Fibroblast of lung (primary cell): ENCODE data around the gene MUS81. TPM values are rescaled to one million over a fixed set of nuclear protein-coding genes. Genes with fewer than 3 reads are reported as not detected.
A peak's percentile ranks its signal among the peaks of the same experiment; 100 is the strongest.

ENCODE experiments used
- DNase-seq, 2 donors: peaks; one replicate each; pipeline versions ENCODE4 v3.0.0 to v3.0.0-alpha.2; 2010; ENCODE audit warnings: low read depth in 2 of 2
- H2AFZ ChIP-seq: 2 replicates; pipeline ENCODE4 v1.5.1; 2012; ENCODE audit warnings: low read length, control low read depth, inconsistent platforms
- H3K27ac ChIP-seq: 2 replicates; pipeline ENCODE4 v1.5.1; 2011; ENCODE audit warnings: low read length, control low read depth; ENCODE audit not compliant: insufficient read depth
- H3K27me3 ChIP-seq: 2 replicates; pipeline ENCODE4 v1.5.1; 2011; ENCODE audit warnings: mild to moderate bottlenecking, low read length; ENCODE audit not compliant: control insufficient read depth, insufficient read depth
- H3K36me3 ChIP-seq: 2 replicates; pipeline ENCODE4 v1.5.1; 2011; ENCODE audit warnings: low read length; ENCODE audit not compliant: control insufficient read depth, insufficient read depth
- H3K4me1 ChIP-seq: 2 replicates; pipeline ENCODE4 v1.5.1; 2011; ENCODE audit warnings: low read length; ENCODE audit not compliant: control insufficient read depth, insufficient read depth; ENCODE audit errors: extremely low read depth
- H3K4me2 ChIP-seq: 2 replicates; pipeline ENCODE4 v1.5.1; 2011; ENCODE audit warnings: low read length, control low read depth; ENCODE audit not compliant: insufficient read depth; ENCODE audit errors: extremely low read depth
- H3K4me3 ChIP-seq, 4 experiments: fragments of 200-600 bp in 1 of 4; sonication (generic) in 1 of 4; replicated peaks in 1 of 4; 2 replicates each; pipeline ENCODE4 v1.5.1; 2011 to 2016; ENCODE audit warnings: low read length in 4 of 4, low read depth in 3 of 4, mild to moderate bottlenecking in 3 of 4, control low read depth in 2 of 4, inconsistent platforms in 1 of 4, mixed read lengths in 1 of 4; ENCODE audit not compliant: insufficient read depth in 1 of 4; ENCODE audit errors: control extremely low read depth in 1 of 4
- H3K79me2 ChIP-seq: 2 replicates; pipeline ENCODE4 v1.5.1; 2012; ENCODE audit warnings: mild to moderate bottlenecking, low read length, inconsistent platforms; ENCODE audit not compliant: control insufficient read depth, insufficient read depth
- H3K9ac ChIP-seq: 2 replicates; pipeline ENCODE4 v1.5.1; 2011; ENCODE audit warnings: mild to moderate bottlenecking, low read length, control low read depth; ENCODE audit not compliant: insufficient read depth
- H3K9me3 ChIP-seq: 2 replicates; pipeline ENCODE4 v1.5.1; 2012; ENCODE audit warnings: low read depth, low read length; ENCODE audit not compliant: control insufficient read depth, insufficient read depth
- H4K20me1 ChIP-seq: 2 replicates; pipeline ENCODE4 v1.5.1; 2011; ENCODE audit warnings: low read length; ENCODE audit not compliant: control insufficient read depth, insufficient read depth; ENCODE audit errors: extremely low read depth
- EZH2 ChIP-seq: IDR thresholded peaks from 2 replicates; pipeline ENCODE4 v1.5.1; 2012; ENCODE audit warnings: low read length, control low read depth, mild to moderate bottlenecking; ENCODE audit errors: missing control alignments
- polyA plus RNA-seq, 2 donors: library from polyadenylated mRNA; depleted of rRNA in 1 of 2; stranded (reverse) in 1 of 2; unstranded in 1 of 2; fragments of >200 nt; gene quantifications; 2 replicates each; pipeline ENCODE4 v1.2.1, GENCODE V29; 2011 to 2012; ENCODE audit warnings: missing spikeins in 1 of 2
- total RNA-seq: library from RNA; depleted of rRNA; stranded (reverse); fragments of >200 nt; gene quantifications from 2 replicates; pipeline ENCODE4 v1.2.1, GENCODE V29; 2014
- TF ChIP-seq, protein P1 (sequence below), 2 donors: IDR thresholded peaks in 1 of 2; conservative IDR thresholded peaks in 1 of 2; 1 replicate in 1 of 2; 2 replicates in 1 of 2; pipeline ENCODE4 v1.5.1; 2011 to 2012; ENCODE audit warnings: low read length in 2 of 2, control low read depth in 1 of 2, inconsistent platforms in 1 of 2, low read depth in 1 of 2, mild to moderate bottlenecking in 1 of 2

Gene MUS81
- total and polyA plus RNA-seq, 2 donors (not counting 1 experiment from before 2014, with no cell fraction given), result 23.6 to 56.8 TPM

DNA sequence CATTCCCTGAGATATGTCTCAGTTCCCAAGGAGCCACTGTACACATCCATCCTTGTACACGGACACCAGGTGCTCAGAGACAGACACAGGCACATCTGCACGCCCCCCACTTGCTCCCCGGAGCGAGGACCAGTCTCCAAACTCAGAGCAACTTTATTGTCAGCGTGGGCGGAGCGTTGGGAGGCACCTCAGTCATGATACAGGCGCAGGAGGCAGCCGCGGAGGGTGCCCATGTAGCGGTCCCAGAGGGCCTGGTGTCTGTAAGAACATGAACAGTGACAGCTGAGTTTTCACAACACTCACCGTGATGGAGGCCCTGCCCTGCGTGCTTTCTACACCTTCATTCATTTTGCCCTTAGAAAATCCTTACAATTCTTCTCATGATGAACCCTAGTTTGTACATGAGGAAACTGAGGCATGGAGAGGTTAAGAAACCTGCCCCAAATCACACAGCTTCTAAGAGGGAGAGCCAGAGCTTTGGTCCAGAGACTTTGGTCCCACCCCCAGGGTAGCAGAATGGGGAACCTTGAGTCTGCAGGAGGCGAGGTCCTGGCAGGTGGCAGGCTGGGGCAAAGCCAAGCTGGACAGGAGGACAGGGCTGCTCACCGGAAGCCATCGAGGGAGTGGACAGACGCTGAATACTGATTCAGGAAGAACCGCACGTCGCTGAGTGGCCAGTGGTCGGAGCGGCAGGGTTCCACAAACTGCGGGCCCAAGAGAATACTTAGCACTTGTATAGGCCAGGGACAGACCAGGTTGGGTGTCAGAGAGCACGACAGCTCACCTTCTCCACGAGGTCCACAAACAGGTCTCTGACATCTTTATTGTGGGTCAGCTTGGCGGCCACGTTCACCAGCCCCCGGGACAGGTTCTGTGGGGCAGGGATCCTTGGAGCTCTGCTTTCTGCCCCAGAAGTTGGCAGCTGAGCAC lies 23.8 kb downstream of the MUS81 start:
- Histone ChIP-seq H4K20me1 (no peaks in the 10 kb centered on the region), H3K4me3 (no peak overlapping the region), H3K4me1 (peaks cover 7% of the 10 kb centered on the region), H2AFZ (no peak overlapping the region), H3K27ac (no peak overlapping the region), H3K9ac (no peak overlapping the region), H3K79me2 (peaks cover 25% of the 10 kb centered on the region), H3K9me3 (no peaks in the 10 kb centered on the region), H3K36me3 (peaks cover 35% of the 10 kb centered on the region), H3K4me2 (no peak overlapping the region), H3K27me3 (no peaks in the 10 kb centered on the region)
- no peak for DNase-seq
- TF ChIP-seq, protein P1, sequence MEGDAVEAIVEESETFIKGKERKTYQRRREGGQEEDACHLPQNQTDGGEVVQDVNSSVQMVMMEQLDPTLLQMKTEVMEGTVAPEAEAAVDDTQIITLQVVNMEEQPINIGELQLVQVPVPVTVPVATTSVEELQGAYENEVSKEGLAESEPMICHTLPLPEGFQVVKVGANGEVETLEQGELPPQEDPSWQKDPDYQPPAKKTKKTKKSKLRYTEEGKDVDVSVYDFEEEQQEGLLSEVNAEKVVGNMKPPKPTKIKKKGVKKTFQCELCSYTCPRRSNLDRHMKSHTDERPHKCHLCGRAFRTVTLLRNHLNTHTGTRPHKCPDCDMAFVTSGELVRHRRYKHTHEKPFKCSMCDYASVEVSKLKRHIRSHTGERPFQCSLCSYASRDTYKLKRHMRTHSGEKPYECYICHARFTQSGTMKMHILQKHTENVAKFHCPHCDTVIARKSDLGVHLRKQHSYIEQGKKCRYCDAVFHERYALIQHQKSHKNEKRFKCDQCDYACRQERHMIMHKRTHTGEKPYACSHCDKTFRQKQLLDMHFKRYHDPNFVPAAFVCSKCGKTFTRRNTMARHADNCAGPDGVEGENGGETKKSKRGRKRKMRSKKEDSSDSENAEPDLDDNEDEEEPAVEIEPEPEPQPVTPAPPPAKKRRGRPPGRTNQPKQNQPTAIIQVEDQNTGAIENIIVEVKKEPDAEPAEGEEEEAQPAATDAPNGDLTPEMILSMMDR (conservative IDR thresholded peaks at IDR 0.05 in 1 of 2, IDR thresholded peaks at IDR 0.05 in 1 of 2; ENCODE audit: low read depth in 1 of 2, low read length in 2 of 2), result no peak
- TF ChIP-seq EZH2, result no peak

DNA sequence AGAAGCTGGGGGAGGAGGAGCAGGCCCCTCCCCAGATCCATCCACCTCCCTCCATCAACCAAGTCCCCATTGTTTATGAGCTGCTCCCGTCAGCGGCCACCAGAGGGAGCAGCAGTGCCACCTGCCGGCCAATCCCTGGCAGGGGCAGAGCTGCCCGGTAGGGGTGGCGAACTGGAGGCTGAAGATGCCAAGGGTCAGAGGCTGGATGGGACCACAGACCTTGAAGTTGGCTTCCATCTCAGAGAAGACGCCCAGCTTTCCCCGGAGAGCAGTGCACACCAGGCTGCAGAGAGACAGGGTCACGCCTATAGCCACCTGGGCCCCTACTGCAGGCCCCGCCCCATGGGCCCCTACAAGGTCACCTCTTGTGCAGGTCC lies 24.5 kb downstream of the MUS81 start:
- Histone ChIP-seq H2AFZ (no peak overlapping the region), H3K4me3 (no peak overlapping the region), H3K36me3 (peaks cover 35% of the 10 kb centered on the region), H3K9ac (no peak overlapping the region), H3K4me2 (peak overlapping the region; percentile 15), H4K20me1 (no peaks in the 10 kb centered on the region), H3K4me1 (peaks cover 9% of the 10 kb centered on the region), H3K27me3 (no peaks in the 10 kb centered on the region), H3K79me2 (peaks cover 25% of the 10 kb centered on the region), H3K27ac (no peak overlapping the region), H3K9me3 (no peaks in the 10 kb centered on the region)
- no peak for TF ChIP-seq EZH2
- TF ChIP-seq, protein P1 (conservative IDR thresholded peaks at IDR 0.05 in 1 of 2, IDR thresholded peaks at IDR 0.05 in 1 of 2; ENCODE audit: low read depth in 1 of 2, low read length in 2 of 2), result peak; percentile 99
- DNase-seq, result peak; percentile 61 to 72

DNA sequence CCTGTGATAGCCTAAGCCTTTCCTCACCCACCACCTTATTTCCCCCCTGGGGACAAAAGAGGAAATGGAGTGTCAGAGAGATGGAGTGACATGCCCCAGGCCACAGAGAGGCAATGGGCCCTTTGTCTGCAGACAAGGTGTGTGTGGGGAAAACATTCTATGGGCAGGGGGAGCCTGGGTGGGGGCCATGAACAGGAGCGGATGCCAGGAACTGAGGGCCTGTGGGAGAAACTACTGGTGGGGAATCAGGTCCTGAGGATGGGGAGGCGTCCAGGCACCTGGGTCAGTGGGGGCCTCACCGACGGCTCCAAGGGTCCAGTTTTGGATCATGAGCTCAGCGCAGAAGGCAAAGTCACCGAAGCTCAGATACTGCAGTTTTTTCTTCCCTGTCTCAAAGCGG lies 25.0 kb downstream of the MUS81 start:
- no peak overlapping the region for H3K4me3 ChIP-seq
- no peak overlapping the region for H3K27ac ChIP-seq
- peaks cover 35% of the 10 kb centered on the region for H3K36me3 ChIP-seq
- H3K9me3 ChIP-seq, result no peaks in the 10 kb centered on the region
- H3K9ac ChIP-seq, result no peak overlapping the region
- DNase-seq, result no peak
- peaks cover 25% of the 10 kb centered on the region for H3K79me2 ChIP-seq
- no peak overlapping the region for H2AFZ ChIP-seq
- peaks cover 14% of the 10 kb centered on the region for H3K4me1 ChIP-seq
- no peak for TF ChIP-seq EZH2
- TF ChIP-seq, protein P1 (conservative IDR thresholded peaks at IDR 0.05 in 1 of 2, IDR thresholded peaks at IDR 0.05 in 1 of 2; ENCODE audit: low read depth in 1 of 2, low read length in 2 of 2), result no peak
- H4K20me1 ChIP-seq, result no peaks in the 10 kb centered on the region
- no peaks in the 10 kb centered on the region for H3K27me3 ChIP-seq
- H3K4me2 ChIP-seq, result no peak overlapping the region
